ENCODE data around the gene MMP24. TPM values are rescaled to one million over a fixed set of nuclear protein-coding genes. Genes with fewer than 3 reads are reported as not detected.
A peak's percentile ranks its signal among the peaks of the same experiment; 100 is the strongest.

MMP24 gene
- total RNA-seq, 6 experiments from 2014 or later = 0.27 to 1.5 (median 0.84) TPM

- no peaks in the 10 kb centered on the region for H3K27me3 ChIP-seq
- H3K4me1 ChIP-seq = peaks cover 0 to 14% (median 0%) of the 10 kb centered on the region in 4 donors
- no peak for DNase-seq
- 81% methylated on average over 5 of the region's 19 CpGs for WGBS (ENCODE audit: insufficient coverage, low coverage, low lambda C conversion rate, missing lambda C conversion rate)
- intact Hi-C loops (cut with DNase I) = loop anchor here (5.0 to 10.0 kb wide), 3 partner anchors 55 to 128 kb away; partner anchors contain the start of gene EDEM2 (in 1 of the 2)
- H3K36me3 ChIP-seq = peaks cover 0 to 10% (median 2%) of the 10 kb centered on the region in 4 donors
- no peak overlapping the region for H3K4me3 ChIP-seq
- TF ChIP-seq POLR2A (IDR thresholded peaks at IDR 0.05) = no peak
- TF ChIP-seq CTCF (IDR thresholded peaks at IDR 0.05) = no peak
- H3K9me3 ChIP-seq = no peaks in the 10 kb centered on the region
- ATAC-seq = no peak
- no peak overlapping the region for H3K27ac ChIP-seq
These were observed 43.8 kb downstream of the MMP24 start for GRCh38 chr20:35270021-35270902.

- DNase-seq (no peak), ATAC-seq (no peak)
- H3K27ac ChIP-seq = no peak overlapping the region
- H3K4me1 ChIP-seq = peaks cover 0 to 15% (median 0%) of the 10 kb centered on the region in 4 donors
- H3K27me3 ChIP-seq = no peaks in the 10 kb centered on the region
- no peak for TF ChIP-seq POLR2A (IDR thresholded peaks at IDR 0.05)
- TF ChIP-seq CTCF (IDR thresholded peaks at IDR 0.05) = no peak
- intact Hi-C loops (cut with DNase I) = loop anchor here (5.0 to 10.0 kb wide), 3 partner anchors 56 to 129 kb away; partner anchors contain the start of gene EDEM2 (in 1 of the 2)
- H3K36me3 ChIP-seq = peaks cover 0 to 10% (median 2%) of the 10 kb centered on the region in 4 donors
- no CpG with 5 or more reads among the region's 20 CpGs for WGBS (ENCODE audit: insufficient coverage, low coverage, low lambda C conversion rate, missing lambda C conversion rate)
- no peaks in the 10 kb centered on the region for H3K9me3 ChIP-seq
- no peak overlapping the region for H3K4me3 ChIP-seq
These were observed 44.8 kb downstream of the MMP24 start for GRCh38 chr20:35271073-35271882.

- ATAC-seq (no peak), DNase-seq (no peak)
- no peaks in the 10 kb centered on the region for H3K27me3 ChIP-seq
- H3K4me3 ChIP-seq = no peak overlapping the region
- TF ChIP-seq CTCF (IDR thresholded peaks at IDR 0.05) (no peak), POLR2A (IDR thresholded peaks at IDR 0.05) (no peak)
- intact Hi-C loops (cut with DNase I) = loop anchor here (5.0 to 10.0 kb wide), 3 partner anchors 57 to 130 kb away; partner anchors contain the start of gene EDEM2 (in 1 of the 2)
- 69% methylated on average over 5 of the region's 7 CpGs for WGBS (ENCODE audit: insufficient coverage, low coverage, low lambda C conversion rate, missing lambda C conversion rate)
- no peak overlapping the region for H3K27ac ChIP-seq
- H3K4me1 ChIP-seq = peaks cover 0 to 21% (median 2%) of the 10 kb centered on the region in 4 donors
- no peaks in the 10 kb centered on the region for H3K9me3 ChIP-seq
- H3K36me3 ChIP-seq = peaks cover 0 to 10% (median 2%) of the 10 kb centered on the region in 4 donors
These were observed 45.4 kb downstream of the MMP24 start for GRCh38 chr20:35271904-35272303.

GRCh38 chr20:35273449-35274171 is 47.1 kb downstream of the MMP24 start:
- peaks cover 0 to 21% (median 4%) of the 10 kb centered on the region in 4 donors for H3K4me1 ChIP-seq
- WGBS (ENCODE audit: insufficient coverage, low coverage, low lambda C conversion rate, missing lambda C conversion rate) = 73% methylated on average over 2 of the region's 13 CpGs
- H3K27ac ChIP-seq = no peak overlapping the region
- no peaks in the 10 kb centered on the region for H3K9me3 ChIP-seq
- TF ChIP-seq CTCF (IDR thresholded peaks at IDR 0.05) (no peak), POLR2A (IDR thresholded peaks at IDR 0.05) (no peak)
- no peak overlapping the region for H3K4me3 ChIP-seq
- H3K27me3 ChIP-seq = no peaks in the 10 kb centered on the region
- intact Hi-C loops (cut with DNase I) = loop anchor here (5.0 to 10.0 kb wide), 3 partner anchors 59 to 131 kb away; partner anchors contain the start of gene EDEM2 (in 1 of the 2)
- DNase-seq (peak in 1 of 3 donors; percentile 65), ATAC-seq (no peak)
- H3K36me3 ChIP-seq = peaks cover 0 to 11% (median 3%) of the 10 kb centered on the region in 4 donors

All from right lobe of liver (tissue), 6 donors.